GM21360 (cell line): ENCODE measurements around the gene CACTIN.
"Not testable (repeated sequence)": the region's sequence is repeated elsewhere in the genome, so short reads cannot be mapped to it uniquely, and the experiment has no call there.

ENCODE experiments used
- ATAC-seq: cut with Tn5 transposase; IDR thresholded peaks from one replicate; pipeline ENCODE4 v1.9.1; 2021; ENCODE audit warnings: mild to moderate bottlenecking, moderate library complexity; ENCODE audit not compliant: unreplicated experiment

The CACTIN gene

DNA sequence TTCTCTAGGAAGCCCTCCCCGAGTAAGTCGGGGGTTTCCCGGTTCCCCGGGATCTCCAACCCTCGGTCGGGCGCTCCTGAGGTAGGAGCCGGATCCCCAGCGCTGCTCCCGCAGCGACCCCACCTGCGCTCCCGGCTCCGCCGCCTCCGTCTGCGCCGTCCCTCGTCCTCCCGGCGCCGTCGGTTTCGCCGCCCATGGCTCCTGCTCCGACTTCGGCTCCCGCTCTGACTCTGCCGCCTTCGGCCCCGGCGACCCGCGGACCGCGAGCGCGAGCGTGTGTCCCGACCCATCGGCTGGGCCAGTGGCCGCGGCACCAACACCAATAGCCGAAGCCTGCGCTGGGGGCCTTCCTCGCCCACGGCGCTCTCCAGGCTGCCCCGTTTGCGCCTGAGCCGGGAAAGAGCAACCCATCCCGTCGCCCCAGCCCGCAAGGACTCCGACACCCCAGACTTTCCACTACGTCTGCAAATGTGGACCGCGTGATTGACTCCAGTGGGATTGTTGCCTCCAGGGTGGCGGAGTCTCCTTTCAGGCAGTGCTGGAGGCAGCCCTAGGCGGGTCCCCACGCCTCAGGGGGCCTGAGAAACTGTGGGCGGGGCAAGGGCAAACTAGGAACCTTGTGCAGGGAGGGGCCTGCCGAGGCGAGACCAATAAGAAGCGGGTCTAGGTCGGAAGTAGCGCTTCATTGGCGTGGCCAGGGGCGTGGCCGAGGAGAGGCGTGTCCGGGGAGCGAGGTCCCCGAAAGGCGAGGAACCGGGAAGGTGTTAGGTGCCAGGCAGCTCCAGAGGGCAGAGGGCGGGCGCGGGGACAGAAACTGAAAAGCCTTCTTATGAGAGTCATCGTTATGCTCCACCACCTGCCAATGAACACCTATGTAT, at the start of gene CACTIN:
Gene CACTIN (minus strand): TSS at position 318 of the 878 bp plus-strand sequence. CDS start 28 bp downstream, at position 290.
- ATAC-seq: peak; percentile 82

DNA sequence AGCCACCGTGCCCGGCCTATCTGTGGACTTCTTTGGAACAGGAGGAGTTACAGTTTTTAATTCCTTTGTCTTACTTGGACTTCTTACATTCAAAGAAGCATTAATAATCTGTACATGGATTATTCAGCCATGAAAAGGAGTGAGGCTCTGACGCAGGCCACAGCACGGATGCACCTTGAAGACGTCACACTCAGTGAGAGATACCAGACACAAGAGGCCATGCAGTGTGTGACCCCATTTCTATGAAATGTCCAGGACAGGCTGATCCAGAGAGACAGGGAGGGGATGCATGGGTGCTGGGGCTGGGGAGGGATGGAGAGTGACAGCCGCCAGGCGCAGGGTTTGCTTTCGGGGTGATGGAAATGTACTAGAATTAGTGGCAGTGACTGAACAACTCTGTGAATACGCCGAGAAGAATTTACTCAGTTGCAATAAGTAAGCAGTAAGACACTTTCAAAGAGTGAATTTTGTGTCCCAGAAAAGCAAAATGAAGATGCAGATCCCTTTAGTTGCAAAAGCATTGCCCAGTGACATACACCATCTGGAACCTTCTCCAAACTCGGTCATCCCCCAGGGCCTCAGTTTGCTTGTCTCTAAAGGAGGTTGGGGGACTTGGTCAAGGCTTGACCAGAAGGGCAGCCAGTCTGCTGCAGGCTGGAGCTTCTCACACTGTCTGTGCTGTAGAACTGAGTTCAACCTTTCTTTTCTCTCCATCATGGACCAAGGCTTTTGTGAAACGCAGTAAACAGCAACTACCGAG, 48.4 kb upstream of the CACTIN start:
- ATAC-seq: no peak

DNA sequence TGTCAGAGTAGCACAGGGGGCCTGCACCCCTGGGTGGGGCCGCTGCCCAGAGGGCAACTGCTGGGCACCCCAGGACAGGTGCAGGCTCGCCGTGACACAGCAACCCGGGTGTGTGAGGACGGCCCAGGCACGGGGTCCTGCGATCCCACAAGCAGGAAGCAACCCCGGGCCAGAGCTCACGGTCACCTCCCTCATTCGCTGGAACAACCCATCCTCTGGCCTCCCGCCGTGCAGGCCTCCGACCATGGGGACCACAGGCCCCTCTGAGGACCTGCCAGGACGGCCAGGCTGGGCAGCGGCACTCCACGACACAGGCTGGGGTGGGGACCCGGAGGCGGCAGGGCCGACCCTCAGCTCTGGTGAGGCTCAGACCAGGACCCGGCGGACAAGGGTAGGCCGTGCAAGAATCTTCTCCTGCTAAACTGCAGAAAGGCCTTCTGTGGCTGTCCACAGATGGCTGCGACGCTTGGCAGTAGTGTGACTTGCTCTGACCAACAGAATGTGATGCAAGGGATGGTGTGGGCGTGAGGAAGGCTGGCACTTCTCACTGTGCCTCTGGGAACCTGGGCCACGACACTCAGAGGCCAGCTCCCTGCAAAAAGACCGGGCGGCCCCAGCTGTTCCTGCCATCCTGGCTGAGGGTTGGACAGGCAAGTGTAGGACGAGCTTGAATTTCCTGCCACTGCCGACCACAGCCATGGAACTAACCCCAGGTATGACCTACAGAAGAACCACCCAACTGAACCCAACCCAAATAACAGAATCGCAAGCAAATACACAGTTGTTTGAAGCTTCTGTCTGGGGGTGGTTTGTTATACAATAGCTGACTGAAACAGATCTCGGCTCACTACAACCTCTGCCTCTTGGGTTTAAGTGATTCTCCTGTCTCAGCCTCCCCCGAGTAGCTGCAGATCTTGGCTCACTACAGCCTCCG, 47.2 kb upstream of the CACTIN start:
- no peak for ATAC-seq

DNA sequence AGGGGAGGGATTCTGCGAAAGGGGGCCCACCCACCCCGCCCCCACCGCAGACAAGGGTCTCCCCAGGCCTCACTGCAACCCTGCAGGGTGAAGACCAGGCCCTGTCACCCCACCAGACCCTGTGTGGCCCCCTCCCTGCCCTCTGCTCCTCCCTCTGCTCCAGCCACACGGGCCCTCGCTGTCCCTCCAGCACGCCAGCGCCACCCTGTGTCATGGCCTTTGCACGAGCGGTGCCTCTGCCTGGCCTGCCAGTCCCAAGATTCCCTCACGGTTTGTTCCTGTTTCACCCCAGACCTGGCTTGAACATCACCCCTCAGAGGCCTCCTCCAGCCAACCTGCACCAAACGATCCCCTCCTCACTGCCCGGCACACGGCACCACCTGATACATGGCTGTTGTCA, 46.4 kb upstream of the CACTIN start:
- ATAC-seq: no peak

DNA sequence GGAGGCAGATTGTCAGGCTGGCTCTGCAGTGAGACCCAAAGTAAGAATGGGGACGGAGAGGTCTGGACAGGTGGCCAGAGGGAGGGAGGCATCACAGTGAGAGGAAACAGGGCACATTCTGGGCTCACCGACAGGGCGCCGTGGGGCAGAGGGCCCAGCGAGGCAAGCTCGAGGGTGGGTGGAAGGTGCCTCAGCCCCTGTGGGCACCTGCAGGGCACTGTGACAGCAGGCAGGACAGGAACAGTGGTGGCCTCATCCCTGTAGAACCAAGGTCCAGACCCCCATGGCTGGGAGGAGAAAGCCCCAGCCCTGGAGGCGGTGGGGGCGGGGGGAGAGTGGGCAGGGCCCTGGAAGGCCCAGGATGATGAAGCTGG, 46.0 kb upstream of the CACTIN start:
- no peak for ATAC-seq

DNA sequence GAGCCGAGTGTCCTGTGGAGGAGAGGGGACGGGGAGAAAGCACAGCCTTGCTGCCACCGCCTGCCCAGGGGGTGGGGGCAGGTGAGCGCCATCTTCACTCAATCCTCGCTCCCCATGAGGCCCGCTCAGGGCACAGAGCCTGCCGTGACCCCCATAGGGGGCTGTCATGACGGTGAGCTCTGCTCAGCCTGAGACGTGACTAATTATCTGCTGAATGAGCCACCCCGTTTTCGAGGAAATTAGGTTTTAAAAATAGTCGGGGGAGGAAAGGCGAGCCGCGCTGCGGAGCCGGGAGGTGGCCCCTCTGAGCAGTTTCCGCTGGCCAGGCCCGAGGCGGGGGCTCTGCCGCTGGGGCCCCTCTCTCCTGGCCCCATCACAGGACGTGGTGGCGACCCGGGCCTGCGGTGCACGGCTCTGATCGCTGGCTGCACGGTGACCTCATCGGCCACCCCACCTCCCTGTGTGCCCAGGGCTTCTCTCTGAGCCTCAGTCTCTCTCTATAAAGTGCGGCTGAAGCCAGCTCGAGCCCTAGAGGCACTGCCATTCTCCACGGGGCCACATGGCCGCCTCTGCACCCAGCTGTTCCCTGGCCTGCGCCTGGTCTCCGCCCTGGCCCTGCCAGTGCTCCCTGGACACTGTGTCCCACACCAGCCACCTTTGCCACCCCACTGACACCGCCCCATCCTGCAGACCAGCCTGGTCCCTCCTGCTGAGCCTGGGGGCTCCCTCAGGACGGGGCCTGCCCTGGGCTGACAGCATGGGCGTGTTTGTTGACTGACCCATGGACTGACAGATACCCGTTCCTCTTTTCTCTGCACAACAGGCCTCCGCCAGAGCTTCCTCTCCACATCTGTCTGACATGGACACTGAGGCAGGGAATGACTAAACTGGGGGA, 45.3 kb upstream of the CACTIN start:
- no peak for ATAC-seq

DNA sequence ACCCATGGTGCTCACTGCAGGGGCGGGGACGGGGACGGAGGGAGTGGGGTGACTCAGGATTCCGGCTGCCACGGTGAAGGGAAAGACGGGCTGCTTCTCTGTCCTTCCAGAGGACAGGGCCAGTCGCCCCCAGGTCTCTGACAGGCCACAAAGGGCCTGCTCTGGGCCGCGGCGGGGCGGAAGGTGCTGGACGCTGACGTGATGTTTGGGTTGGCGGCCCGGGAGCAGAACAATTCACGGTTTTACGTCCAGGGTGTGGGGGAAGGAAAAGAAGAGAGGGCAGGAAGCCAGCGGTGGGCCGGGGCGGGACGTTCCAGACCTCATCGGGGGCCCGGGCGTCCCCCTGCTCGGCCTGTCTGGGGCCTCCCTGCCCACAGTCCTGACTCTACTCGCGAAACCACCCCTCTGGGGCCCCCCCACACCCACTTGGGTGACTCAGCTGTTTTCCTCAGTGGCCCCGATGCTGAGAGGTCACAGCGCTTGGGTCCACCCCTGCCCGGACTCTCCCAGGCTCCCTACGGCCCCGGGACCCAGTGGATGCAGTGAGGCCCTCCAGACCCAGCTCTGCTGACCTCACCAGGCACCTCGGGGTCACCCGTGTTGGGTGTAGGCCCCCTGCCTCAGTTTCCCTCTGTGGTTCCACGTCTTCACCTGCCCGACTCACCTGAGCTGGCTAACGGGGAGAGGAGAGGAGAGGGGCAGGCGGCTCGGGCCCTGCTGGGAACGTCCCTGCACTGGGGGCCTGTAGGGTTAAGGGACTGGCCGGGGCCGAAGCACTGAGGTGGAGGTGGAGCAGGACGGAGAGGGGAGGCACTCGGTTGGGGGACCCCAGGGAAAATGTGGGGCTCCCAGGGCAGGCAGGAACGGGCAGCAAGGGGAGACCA, 44.4 kb upstream of the CACTIN start:
- no peak for ATAC-seq

DNA sequence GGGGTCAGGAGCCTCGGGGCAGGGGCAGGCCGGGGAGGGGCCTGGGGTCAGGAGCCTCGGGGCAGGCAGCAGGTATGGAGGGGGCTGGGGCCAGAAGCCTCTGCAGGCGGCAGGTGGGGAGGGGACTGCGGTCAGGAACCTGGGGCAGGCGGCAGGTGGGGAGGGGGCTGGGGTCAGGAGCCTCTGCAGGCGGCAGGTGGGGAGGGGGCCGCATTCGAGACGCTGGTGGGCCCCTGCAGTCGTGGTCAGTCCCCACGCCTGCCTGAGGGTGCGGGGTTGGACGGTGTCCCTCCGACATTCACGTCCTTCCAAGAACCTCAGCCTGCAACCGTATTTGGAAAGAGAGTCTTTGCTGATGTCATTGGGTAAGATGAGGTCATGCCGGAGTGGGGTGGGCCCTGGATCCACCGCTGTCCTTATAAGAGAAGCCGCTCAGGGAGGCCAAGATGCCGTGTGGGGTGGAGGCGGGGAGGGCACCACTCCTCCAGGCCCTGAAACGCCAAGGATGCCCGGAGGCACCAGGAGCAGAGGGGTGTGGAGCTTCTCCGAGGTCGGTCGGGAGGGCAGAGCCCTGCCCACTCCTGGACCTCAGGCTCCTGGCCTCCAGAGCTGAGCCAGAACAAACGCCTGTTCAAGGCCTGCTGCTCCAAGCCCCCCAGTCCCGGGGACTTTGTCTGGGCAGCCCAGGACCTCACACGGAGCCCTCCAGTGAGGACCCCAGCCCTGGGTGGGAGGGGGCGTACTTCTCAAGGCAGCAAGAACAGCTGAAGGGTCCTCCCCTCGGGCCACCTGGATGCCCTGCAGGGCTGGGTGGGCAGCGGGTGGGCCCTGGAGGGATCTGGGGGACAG, 43.6 kb upstream of the CACTIN start:
- ATAC-seq: no peak

DNA sequence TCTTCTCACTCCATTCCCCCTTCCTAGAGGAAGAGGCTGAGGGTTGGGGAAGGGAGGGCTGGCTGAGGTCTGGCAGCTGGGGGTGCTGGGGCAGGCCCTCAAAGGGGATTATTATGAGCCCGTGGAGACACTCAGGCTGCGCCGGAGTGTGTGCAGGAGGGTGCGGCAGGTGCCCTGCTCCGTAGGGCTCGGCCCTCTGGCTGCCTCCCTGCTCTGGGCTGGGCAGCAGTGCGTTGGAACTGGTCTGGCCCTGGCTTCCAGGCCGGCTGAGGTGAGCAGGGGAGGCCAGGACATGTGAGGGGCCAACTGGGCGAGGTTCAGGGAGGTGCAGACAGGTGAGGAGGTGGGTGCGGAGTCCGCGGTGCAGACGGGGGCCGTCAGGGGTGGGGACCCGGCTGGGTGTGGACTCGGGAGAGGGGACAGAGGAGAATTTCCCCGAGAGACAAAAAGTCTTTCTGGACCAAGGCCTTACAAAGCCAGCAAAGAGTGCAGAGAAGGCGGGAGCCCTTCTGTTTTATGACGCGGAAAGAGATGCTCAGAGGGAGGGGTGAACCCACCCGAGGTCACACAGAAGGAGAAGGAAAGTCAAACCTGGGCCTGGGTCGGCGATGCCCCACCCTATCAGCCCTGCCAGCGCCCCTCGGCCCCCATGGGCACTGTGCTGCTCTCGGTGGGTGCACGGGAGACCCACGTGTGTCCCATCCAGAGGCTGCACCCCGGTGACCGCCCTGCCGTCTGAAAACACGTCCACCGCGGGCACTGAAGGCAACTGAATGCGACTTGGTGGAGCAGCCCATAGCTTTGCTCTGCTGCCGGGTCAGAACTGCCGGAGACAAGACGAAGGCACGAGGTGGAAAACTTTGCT, 42.7 kb upstream of the CACTIN start:
- no peak for ATAC-seq

DNA sequence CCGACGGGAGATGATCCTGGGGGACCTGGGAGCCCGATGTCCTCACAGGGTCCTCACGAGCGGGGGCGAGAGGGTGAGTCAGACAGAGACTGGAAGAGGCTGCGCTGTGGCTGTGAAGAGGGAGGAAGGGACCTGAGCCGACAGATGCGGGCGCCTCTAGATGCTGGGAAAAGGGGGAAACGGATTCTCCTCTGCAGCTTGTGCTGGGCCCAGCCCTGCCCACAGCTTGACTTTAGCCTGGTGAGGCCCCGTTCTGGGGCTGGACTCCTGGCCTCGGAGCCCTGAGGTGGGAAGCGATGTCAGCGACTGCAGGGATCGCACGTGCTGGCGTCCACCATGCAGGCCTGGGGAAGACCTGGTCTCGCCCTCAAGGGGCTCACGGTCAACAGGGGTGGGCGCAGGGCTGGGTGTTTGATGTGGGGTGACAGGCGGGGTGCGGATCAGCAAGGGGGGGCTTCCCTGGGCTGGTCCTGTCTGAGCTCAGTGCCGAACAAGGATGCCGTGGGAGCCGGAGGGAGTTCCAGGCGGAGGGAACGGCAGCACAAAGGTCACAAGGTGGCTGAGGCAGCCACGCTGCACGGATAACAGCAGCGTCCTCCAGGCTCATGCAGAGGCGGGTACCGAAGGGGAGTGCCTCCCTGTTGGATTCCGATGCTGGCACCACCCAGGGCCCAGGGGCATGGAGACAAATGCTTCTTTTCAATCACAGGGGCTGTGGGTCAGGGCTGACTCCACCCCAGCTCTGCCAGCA, 41.9 kb upstream of the CACTIN start:
- ATAC-seq: no peak

DNA sequence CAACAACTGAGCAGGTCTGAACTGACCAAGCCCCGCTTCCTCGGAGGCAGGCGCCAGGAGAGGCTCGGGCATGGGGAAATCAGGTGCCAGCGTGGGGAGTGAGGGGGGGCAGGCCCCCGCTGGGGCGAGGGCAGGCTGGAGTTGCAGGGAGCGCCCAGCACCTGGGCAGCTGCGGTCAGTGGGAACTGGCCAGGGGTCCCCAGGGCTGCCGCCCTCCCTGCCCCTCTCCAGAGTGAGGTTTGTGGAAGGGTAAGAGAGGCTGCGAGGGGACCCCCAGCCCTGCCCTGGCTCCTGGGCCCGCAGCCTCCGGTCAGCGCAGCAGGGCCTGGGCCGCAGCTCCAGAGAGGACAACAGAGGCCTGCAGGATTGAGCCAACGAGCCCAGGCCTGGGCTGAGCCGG, 41.2 kb upstream of the CACTIN start:
- ATAC-seq: no peak

DNA sequence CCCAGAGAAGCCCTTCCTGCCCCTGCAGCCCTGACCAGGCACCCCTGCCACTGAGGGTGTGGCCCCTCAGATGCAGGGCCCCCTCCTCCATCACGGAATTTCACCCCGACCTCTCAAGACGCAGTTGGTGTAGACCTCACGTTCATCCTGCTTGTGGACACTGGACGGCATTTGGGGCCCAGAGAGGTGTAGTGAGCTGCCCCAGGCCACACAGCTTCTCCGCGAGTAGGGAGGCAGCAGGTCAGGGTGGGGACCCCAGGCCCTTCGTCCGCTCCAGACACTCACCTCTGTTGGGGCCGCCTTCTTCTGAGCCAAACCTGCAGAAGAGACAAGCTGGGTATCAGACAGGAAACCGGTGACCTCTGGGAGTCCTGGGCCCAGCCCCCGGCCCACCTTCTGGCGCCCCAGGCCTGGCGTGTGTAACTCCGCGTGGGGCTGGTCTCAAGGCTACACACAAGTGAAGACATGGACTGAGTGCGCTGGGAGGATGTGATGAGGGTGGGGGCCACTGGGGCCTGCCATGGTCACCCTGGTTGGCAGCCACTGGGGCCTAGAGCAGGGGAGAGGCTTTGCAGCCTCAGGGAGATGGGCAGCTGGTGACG, 40.5 kb upstream of the CACTIN start:
- no peak for ATAC-seq

DNA sequence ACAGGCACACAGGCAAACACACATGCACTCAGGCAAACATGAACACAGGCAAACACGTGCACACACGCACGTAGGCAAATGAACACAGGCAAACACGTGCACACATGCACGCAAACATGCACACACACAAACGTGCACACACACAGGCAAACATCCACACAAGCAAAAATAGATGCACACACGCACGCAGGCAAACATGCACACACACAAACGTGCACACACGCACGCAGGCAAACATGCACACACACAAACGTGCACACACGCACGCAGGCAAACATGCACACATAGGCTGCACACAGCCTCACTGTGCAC, 39.9 kb upstream of the CACTIN start:
- ATAC-seq: not testable (repeated sequence)

DNA sequence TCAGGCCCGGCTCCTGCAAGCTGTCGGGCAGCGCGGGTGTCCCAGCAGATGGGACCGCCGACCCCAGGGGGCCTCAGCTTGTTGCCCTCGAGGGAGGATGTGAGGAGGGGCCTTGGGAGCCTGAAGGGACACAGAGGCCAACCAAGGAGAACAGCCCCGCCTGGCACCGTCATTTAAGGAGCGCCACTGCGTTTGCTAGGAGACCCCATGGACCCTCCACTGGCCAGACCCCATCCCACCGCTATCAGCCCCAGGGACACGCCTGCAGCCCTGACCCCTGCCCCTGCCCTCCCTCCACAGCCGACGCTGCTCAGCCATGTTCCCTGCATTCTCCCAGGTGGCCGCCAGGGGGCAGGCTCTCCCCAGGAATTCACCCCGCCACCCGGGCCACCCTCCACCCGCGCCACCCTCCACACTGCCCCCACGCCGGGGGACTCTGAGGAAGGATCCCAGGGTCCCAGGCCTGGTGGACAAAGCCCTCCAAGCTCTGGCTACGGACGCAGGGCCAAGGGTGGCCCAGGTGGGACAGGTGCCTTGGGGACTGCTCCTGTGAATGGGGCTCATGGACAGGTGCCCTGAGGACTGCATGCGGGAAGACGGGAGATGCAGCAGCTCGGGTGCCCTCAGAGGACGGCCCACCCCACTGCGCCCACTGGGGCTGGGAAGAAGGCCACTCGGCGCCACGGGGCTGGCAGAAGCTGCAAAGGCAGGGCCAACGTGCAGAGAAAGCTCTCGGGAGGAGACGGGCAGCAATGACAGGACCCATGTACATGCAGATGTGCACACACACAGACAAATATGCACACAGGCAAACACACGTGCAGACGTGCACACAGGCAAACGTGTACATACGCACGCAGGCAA, 39.3 kb upstream of the CACTIN start:
- ATAC-seq: no peak

DNA sequence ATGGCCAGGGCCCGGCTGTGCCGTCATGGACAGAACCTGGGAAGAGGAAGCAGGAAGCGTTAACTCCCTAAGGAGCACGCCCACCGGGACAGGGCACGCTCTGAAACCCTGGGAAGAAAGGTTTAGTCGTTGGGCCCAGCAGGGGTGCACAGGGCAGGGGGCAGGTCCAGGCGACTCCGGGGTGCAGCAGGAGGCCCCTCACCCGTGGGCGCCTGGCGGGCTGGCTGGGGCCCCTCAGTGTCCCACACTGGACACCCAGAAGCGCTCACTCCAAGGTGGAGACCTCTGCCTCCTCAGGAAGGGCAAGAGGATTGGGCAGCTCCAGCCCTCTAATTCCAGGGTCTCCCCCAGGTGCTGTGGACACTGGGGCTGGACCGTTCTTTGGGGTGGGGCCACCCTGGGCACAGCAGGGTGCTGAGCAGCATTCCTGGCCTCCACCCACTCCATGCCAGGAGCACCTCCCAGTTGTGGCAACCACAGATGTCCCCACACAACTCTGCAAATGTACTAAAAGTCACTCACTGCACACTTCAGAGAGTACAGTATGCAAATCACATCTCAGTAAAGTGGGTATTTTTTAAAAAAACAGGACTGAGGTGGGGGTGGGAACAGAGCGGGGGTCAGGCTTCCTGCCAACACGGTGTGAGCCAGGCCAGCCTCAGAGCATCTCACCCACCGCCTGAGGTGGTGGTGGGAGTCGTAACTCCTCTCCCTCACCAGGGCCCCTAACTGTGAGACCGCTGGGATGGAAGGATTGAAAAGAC, 38.5 kb upstream of the CACTIN start:
- ATAC-seq: no peak
